IPS DF 6.9 (cell line): ENCODE measurements around the gene RPL28.

Experiments
- DNase-seq: peaks from one replicate; pipeline ENCODE4 v3.0.0-alpha.2; 2013; ENCODE audit warnings: low read depth, low spot score
- H3K27ac ChIP-seq: one replicate; pipeline ENCODE4 v1.5.1; 2013; ENCODE audit warnings: low read length, control low read depth
- H3K27me3 ChIP-seq: 2 replicates; pipeline ENCODE4 v1.6.1; 2013; ENCODE audit warnings: mild to moderate bottlenecking, low read length; ENCODE audit not compliant: control insufficient read depth, insufficient read depth
- H3K36me3 ChIP-seq: 2 replicates; pipeline ENCODE4 v1.6.1; 2013; ENCODE audit warnings: low read length; ENCODE audit not compliant: control insufficient read depth, insufficient read depth
- H3K4me1 ChIP-seq: 2 replicates; pipeline ENCODE4 v1.6.1; 2013; ENCODE audit warnings: low read length; ENCODE audit not compliant: control insufficient read depth, insufficient read depth
- H3K4me3 ChIP-seq: 2 replicates; pipeline ENCODE4 v1.5.1; 2013; ENCODE audit warnings: mild to moderate bottlenecking, low read length
- H3K9me3 ChIP-seq: 2 replicates; pipeline ENCODE4 v1.6.1; 2013; ENCODE audit warnings: low read length, inconsistent platforms; ENCODE audit not compliant: control insufficient read depth, insufficient read depth
- WGBS: extraction: QIAGEN DNeasy Blood & Tissue Kit; methylation state at CpG from one replicate; pipeline ENCODE4 v1.1.7; 2013; ENCODE audit warnings: mixed read lengths, missing lambda C conversion rate; ENCODE audit not compliant: insufficient read length, insufficient coverage; 5-methylcytosine and 5-hydroxymethylcytosine counted together

RPL28 gene

GRCh38 chr19:55385724-55386492 lies at the start of gene RPL28:
RPL28 (plus strand) TSS chr19:55385932; CDS start chr19:55386358, 426 bp downstream.
- peaks cover 26% of the 10 kb centered on the region for H3K36me3 ChIP-seq
- no peaks in the 10 kb centered on the region for H3K27me3 ChIP-seq
- peak; percentile 93 for DNase-seq
- H3K4me1 ChIP-seq = peaks cover 9% of the 10 kb centered on the region
- H3K9me3 ChIP-seq = no peaks in the 10 kb centered on the region
- peak within 1 kb of the TSS; percentile 82 for H3K4me3 ChIP-seq
- no CpG with 5 or more reads among the region's 68 CpGs for WGBS
- no peak within 1 kb of the TSS for H3K27ac ChIP-seq

- H3K9me3 ChIP-seq = no peaks in the 10 kb centered on the region
- H3K27ac ChIP-seq = no peak overlapping the region
- WGBS = no CpG with 5 or more reads among the region's 7 CpGs
- H3K36me3 ChIP-seq = no peaks in the 10 kb centered on the region
- H3K4me1 ChIP-seq = peaks cover 2% of the 10 kb centered on the region; the same call in 1 of the 2 replicates
- no peaks in the 10 kb centered on the region for H3K27me3 ChIP-seq
- H3K4me3 ChIP-seq = no peak overlapping the region
- no peak for DNase-seq
Observed at GRCh38 chr19:55336101-55336500, 49.6 kb upstream of the RPL28 start.

GRCh38 chr19:55339105-55339888 lies 46.4 kb upstream of the RPL28 start, which contains the start of gene KMT5C:
KMT5C (plus strand) TSS chr19:55339876; CDS start chr19:55341937, 2,061 bp downstream.
- peak; percentile 100 for DNase-seq
- Histone ChIP-seq H3K27ac (no peak within 1 kb of the TSS), H3K36me3 (peaks cover 8% of the 10 kb centered on the region), H3K4me3 (peak within 1 kb of the TSS; percentile 64; the same call in 1 of the 2 replicates), H3K4me1 (peaks cover 2% of the 10 kb centered on the region), H3K9me3 (no peaks in the 10 kb centered on the region), H3K27me3 (no peaks in the 10 kb centered on the region)
- WGBS = no CpG with 5 or more reads among the region's 63 CpGs

GRCh38 chr19:55339889-55340783 lies 45.6 kb upstream of the RPL28 start:
- Histone ChIP-seq H3K4me3 (peak overlapping the region; percentile 64; the same call in 1 of the 2 replicates), H3K27me3 (no peaks in the 10 kb centered on the region), H3K36me3 (peaks cover 8% of the 10 kb centered on the region), H3K27ac (no peak overlapping the region), H3K9me3 (no peaks in the 10 kb centered on the region), H3K4me1 (peaks cover 2% of the 10 kb centered on the region)
- WGBS = no CpG with 5 or more reads among the region's 44 CpGs
- DNase-seq = no peak

- Histone ChIP-seq H3K27me3 (no peaks in the 10 kb centered on the region), H3K27ac (no peak overlapping the region), H3K9me3 (no peaks in the 10 kb centered on the region), H3K4me1 (peaks cover 2% of the 10 kb centered on the region), H3K4me3 (peak overlapping the region; percentile 64; the same call in 1 of the 2 replicates), H3K36me3 (peaks cover 8% of the 10 kb centered on the region)
- no peak for DNase-seq
- WGBS = no CpG with 5 or more reads among the region's 24 CpGs
Observed at GRCh38 chr19:55340784-55341147, 45.0 kb upstream of the RPL28 start.

- Histone ChIP-seq H3K27me3 (no peaks in the 10 kb centered on the region), H3K9me3 (no peaks in the 10 kb centered on the region), H3K27ac (no peak overlapping the region), H3K4me3 (peak overlapping the region; percentile 64; the same call in 1 of the 2 replicates), H3K36me3 (peaks cover 8% of the 10 kb centered on the region), H3K4me1 (peaks cover 2% of the 10 kb centered on the region)
- no peak for DNase-seq
- no CpG with 5 or more reads among the region's 15 CpGs for whole genome bisulfite sequencing
Observed at GRCh38 chr19:55341171-55341588, 44.6 kb upstream of the RPL28 start.

- no peak for DNase-seq
- H3K4me1 ChIP-seq = peaks cover 2% of the 10 kb centered on the region
- no CpG with 5 or more reads among the region's 50 CpGs for WGBS
- no peaks in the 10 kb centered on the region for H3K27me3 ChIP-seq
- H3K9me3 ChIP-seq = no peaks in the 10 kb centered on the region
- H3K27ac ChIP-seq = no peak overlapping the region
- peaks cover 9% of the 10 kb centered on the region for H3K36me3 ChIP-seq
- no peak overlapping the region; the same call in 1 of the 2 replicates for H3K4me3 ChIP-seq
Observed at GRCh38 chr19:55341595-55342531, 43.9 kb upstream of the RPL28 start.

- H3K9me3 ChIP-seq = no peaks in the 10 kb centered on the region
- no peak overlapping the region for H3K27ac ChIP-seq
- no peak for DNase-seq
- H3K4me1 ChIP-seq = peaks cover 12% of the 10 kb centered on the region
- H3K4me3 ChIP-seq = no peak overlapping the region
- WGBS = no CpG with 5 or more reads among the region's 9 CpGs
- H3K36me3 ChIP-seq = peaks cover 15% of the 10 kb centered on the region
- no peaks in the 10 kb centered on the region for H3K27me3 ChIP-seq
Observed at GRCh38 chr19:55344444-55344843, 41.3 kb upstream of the RPL28 start.

GRCh38 chr19:55345101-55345817 lies 40.5 kb upstream of the RPL28 start:
- Histone ChIP-seq H3K36me3 (peaks cover 15% of the 10 kb centered on the region), H3K9me3 (no peaks in the 10 kb centered on the region), H3K27ac (no peak overlapping the region), H3K4me1 (peaks cover 12% of the 10 kb centered on the region), H3K4me3 (no peak overlapping the region), H3K27me3 (no peaks in the 10 kb centered on the region)
- no peak for DNase-seq
- WGBS = no CpG with 5 or more reads among the region's 22 CpGs
